ENCODE results near the gene UBASH3A. TPM values are rescaled to one million over a fixed set of nuclear protein-coding genes. Genes with fewer than 3 reads are reported as not detected.

UBASH3A gene
- polyA plus RNA-seq, 1 donor (not counting 4 experiments of a cell fraction or from before 2014, with no cell fraction given): not detected

DNA sequence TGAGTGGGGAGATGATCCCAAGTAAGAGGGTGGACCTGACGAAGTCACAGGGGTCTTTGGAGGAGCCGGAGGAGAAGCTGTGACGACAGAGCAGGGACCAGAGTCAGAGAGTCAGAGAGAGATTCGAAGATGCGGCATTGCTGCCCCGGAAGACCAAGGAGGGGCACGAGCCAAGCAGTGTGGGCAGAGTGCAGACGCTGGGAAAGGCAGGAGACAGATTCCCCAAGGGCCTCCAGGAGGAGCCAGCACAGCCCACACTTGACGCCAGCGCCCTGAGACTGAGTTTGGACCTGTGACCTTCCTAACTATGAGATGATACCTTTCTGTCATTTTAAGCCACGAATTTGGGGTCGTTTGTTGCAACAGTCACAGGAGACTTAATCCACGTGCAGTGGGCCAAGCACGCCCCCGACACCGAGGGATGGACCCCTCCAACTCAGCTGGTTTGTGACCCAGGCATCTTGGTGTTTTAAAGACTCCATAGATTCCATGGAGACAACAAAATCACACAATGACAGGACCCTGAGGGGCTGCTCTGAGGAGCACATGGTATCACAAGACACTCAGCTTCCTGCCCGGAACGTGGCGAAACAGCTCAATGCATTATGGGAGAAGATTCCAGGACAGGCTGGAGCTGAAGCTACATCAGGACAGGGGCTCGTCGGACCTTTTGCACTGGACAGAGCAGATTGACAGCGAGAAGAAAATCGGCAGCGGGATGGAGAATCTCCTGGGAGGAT lies 26.3 kb upstream of the UBASH3A start:
- no peak overlapping the region for H3K4me3 ChIP-seq (ENCODE audit: control insufficient read depth in 2 of 3, extremely low read depth in 1 of 3, insufficient read depth in 2 of 3, low read depth in 1 of 3, low read length in 3 of 3)
- DNase-seq (ENCODE audit: low read depth, low spot score): no peak
- no peak for FAIRE-seq
- H3K4me1 ChIP-seq (ENCODE audit: control insufficient read depth, extremely low read depth, insufficient read depth, low read length): no peaks in the 10 kb centered on the region
- no peak for TF ChIP-seq EZH2 (IDR thresholded peaks at IDR 0.05; ENCODE audit: low read length)
- TF ChIP-seq, protein P1, sequence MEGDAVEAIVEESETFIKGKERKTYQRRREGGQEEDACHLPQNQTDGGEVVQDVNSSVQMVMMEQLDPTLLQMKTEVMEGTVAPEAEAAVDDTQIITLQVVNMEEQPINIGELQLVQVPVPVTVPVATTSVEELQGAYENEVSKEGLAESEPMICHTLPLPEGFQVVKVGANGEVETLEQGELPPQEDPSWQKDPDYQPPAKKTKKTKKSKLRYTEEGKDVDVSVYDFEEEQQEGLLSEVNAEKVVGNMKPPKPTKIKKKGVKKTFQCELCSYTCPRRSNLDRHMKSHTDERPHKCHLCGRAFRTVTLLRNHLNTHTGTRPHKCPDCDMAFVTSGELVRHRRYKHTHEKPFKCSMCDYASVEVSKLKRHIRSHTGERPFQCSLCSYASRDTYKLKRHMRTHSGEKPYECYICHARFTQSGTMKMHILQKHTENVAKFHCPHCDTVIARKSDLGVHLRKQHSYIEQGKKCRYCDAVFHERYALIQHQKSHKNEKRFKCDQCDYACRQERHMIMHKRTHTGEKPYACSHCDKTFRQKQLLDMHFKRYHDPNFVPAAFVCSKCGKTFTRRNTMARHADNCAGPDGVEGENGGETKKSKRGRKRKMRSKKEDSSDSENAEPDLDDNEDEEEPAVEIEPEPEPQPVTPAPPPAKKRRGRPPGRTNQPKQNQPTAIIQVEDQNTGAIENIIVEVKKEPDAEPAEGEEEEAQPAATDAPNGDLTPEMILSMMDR (optimal IDR thresholded peaks at IDR 0.05 in 1 of 3, IDR thresholded peaks at IDR 0.05 in 1 of 3, conservative IDR thresholded peaks at IDR 0.05 in 1 of 3; ENCODE audit: extremely low read depth in 1 of 3, insufficient read depth in 2 of 3, low read length in 3 of 3): no peak
- peaks cover 27% of the 10 kb centered on the region for H3K27me3 ChIP-seq (ENCODE audit: control insufficient read depth, extremely low read depth, insufficient read depth, low read length)
- no peaks in the 10 kb centered on the region for H3K9me1 ChIP-seq (ENCODE audit: control insufficient read depth, extremely low read depth, insufficient read depth, low read length)
- no peaks in the 10 kb centered on the region for H3K9me3 ChIP-seq (ENCODE audit: control insufficient read depth, low read depth, low read length)
- no peak overlapping the region for H3K27ac ChIP-seq (ENCODE audit: control insufficient read depth, insufficient read depth, low read length)
- no peaks in the 10 kb centered on the region for H3K36me3 ChIP-seq (ENCODE audit: control insufficient read depth in 2 of 2, extremely low read depth in 1 of 2, insufficient read depth in 2 of 2, low read length in 2 of 2)
- no peaks in the 10 kb centered on the region for H3K79me2 ChIP-seq (ENCODE audit: control insufficient read depth, insufficient read depth, low read length)
- H4K20me1 ChIP-seq (ENCODE audit: control insufficient read depth, extremely low read depth, insufficient read depth, low read length): no peaks in the 10 kb centered on the region
- no peak overlapping the region for H2AFZ ChIP-seq (ENCODE audit: control insufficient read depth, low read length)
- dilution Hi-C loops (cut with MboI; ENCODE audit: extremely low pct_ligation_motif_present, low sequenced_read_pairs): no loop called here
- no peak overlapping the region for H3K9ac ChIP-seq (ENCODE audit: control insufficient read depth, extremely low read depth, insufficient read depth, low read length)
- no peak overlapping the region for H3K4me2 ChIP-seq (ENCODE audit: control insufficient read depth, extremely low read depth, insufficient read depth, low read depth, low read length)

DNA sequence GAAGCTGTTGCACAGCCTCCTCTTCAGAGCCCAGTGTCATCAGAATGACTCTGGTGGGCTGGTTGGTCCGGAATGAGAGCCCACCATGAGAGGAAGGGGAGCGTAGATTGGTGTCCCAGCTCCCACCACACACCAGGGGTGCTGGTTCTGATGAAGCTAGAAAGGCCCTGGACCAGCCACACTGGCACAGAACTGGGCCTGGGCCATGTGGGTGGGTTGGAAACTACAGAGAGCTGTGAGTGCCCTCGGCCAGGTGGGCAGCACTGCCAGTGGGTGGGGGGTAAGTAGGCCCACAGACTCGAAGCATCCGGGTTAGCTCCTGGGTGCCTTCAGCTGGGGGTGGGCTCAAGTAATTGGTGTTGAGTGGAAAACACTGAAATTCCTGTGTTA lies 25.8 kb upstream of the UBASH3A start:
- no peak overlapping the region for H3K9ac ChIP-seq (ENCODE audit: control insufficient read depth, extremely low read depth, insufficient read depth, low read length)
- H3K9me3 ChIP-seq (ENCODE audit: control insufficient read depth, low read depth, low read length): no peaks in the 10 kb centered on the region
- H3K36me3 ChIP-seq (ENCODE audit: control insufficient read depth in 2 of 2, extremely low read depth in 1 of 2, insufficient read depth in 2 of 2, low read length in 2 of 2): no peaks in the 10 kb centered on the region
- H3K4me1 ChIP-seq (ENCODE audit: control insufficient read depth, extremely low read depth, insufficient read depth, low read length): no peaks in the 10 kb centered on the region
- H4K20me1 ChIP-seq (ENCODE audit: control insufficient read depth, extremely low read depth, insufficient read depth, low read length): no peaks in the 10 kb centered on the region
- no peak overlapping the region for H3K27ac ChIP-seq (ENCODE audit: control insufficient read depth, insufficient read depth, low read length)
- no peaks in the 10 kb centered on the region for H3K9me1 ChIP-seq (ENCODE audit: control insufficient read depth, extremely low read depth, insufficient read depth, low read length)
- DNase-seq (ENCODE audit: low read depth, low spot score) (no peak), FAIRE-seq (no peak)
- dilution Hi-C loops (cut with MboI; ENCODE audit: extremely low pct_ligation_motif_present, low sequenced_read_pairs): no loop called here
- peaks cover 27% of the 10 kb centered on the region for H3K27me3 ChIP-seq (ENCODE audit: control insufficient read depth, extremely low read depth, insufficient read depth, low read length)
- no peak overlapping the region for H2AFZ ChIP-seq (ENCODE audit: control insufficient read depth, low read length)
- no peak overlapping the region for H3K4me2 ChIP-seq (ENCODE audit: control insufficient read depth, extremely low read depth, insufficient read depth, low read depth, low read length)
- H3K4me3 ChIP-seq (ENCODE audit: control insufficient read depth in 2 of 3, extremely low read depth in 1 of 3, insufficient read depth in 2 of 3, low read depth in 1 of 3, low read length in 3 of 3): no peak overlapping the region
- no peaks in the 10 kb centered on the region for H3K79me2 ChIP-seq (ENCODE audit: control insufficient read depth, insufficient read depth, low read length)
- TF ChIP-seq EZH2 (IDR thresholded peaks at IDR 0.05; ENCODE audit: low read length): no peak
- TF ChIP-seq, protein P1 (optimal IDR thresholded peaks at IDR 0.05 in 1 of 3, IDR thresholded peaks at IDR 0.05 in 1 of 3, conservative IDR thresholded peaks at IDR 0.05 in 1 of 3; ENCODE audit: extremely low read depth in 1 of 3, insufficient read depth in 2 of 3, low read length in 3 of 3): no peak
